PC-9 (cell line): ENCODE results near the gene SGO2. TPM values are rescaled to one million over a fixed set of nuclear protein-coding genes. Genes with fewer than 3 reads are reported as not detected.

Source experiments
- BruUV-seq: library from RNA; stranded (reverse); fragments of 400-500 nt; replicated peaks from 2 replicates; lab custom pipeline; 2021; lab: Mats Ljungman, UMichigan
- CTCF ChIA-PET: fragments of 300-600 bp; sonication (Branson Sonifier 250); formaldehyde crosslinking; loops from one replicate; lab custom pipeline; 2022; ENCODE audit warnings: antibody characterized with exemption; lab: Charles Lee
- POLR2A ChIA-PET: fragments of 300-600 bp; sonication (Branson Sonifier 250); formaldehyde crosslinking; loops from one replicate; lab custom pipeline; 2022; ENCODE audit warnings: antibody characterized with exemption; ENCODE audit not compliant: unreplicated experiment; lab: Charles Lee
- DNase-seq, 2 experiments: peaks; one replicate each; pipeline versions ENCODE4 v3.0.0 to v3.0.0-alpha.2; 2015 to 2022; ENCODE audit warnings: mixed read lengths in 1 of 2
- H2AFZ ChIP-seq: fragments of 200-600 bp; sonication (generic); 2 replicates; pipeline ENCODE4 v1.8.1; 2017; ENCODE audit warnings: antibody characterized with exemption
- H3F3A ChIP-seq: fragments of 200-600 bp; sonication (generic); 2 replicates; pipeline ENCODE4 v1.8.1; 2017; ENCODE audit warnings: antibody characterized with exemption, mild to moderate bottlenecking, low read depth; ENCODE audit not compliant: insufficient read depth
- H3K27ac ChIP-seq: fragments of 200-600 bp; sonication (generic); 2 replicates; pipeline ENCODE4 v1.6.1; 2016; ENCODE audit warnings: mixed run types
- H3K27me3 ChIP-seq: fragments of 200-600 bp; sonication (generic); 2 replicates; pipeline ENCODE4 v1.6.1; 2016; ENCODE audit warnings: low read depth, mixed run types; ENCODE audit not compliant: insufficient read depth
- H3K36me3 ChIP-seq: fragments of 200-600 bp; sonication (generic); 2 replicates; pipeline ENCODE4 v1.6.1; 2016; ENCODE audit warnings: low read depth, mixed run types
- H3K4me1 ChIP-seq: fragments of 200-600 bp; sonication (generic); replicated peaks from 2 replicates; pipeline ENCODE4 v1.6.1; 2016; ENCODE audit warnings: mixed run types; ENCODE audit not compliant: insufficient read depth
- H3K4me2 ChIP-seq: fragments of 200-600 bp; sonication (generic); 2 replicates; pipeline ENCODE4 v1.6.1; 2017; ENCODE audit warnings: mixed run types
- H3K4me3 ChIP-seq: fragments of 200-600 bp; sonication (generic); 2 replicates; pipeline ENCODE4 v1.6.1; 2016; ENCODE audit warnings: mixed run types
- H3K79me2 ChIP-seq: fragments of 200-600 bp; sonication (generic); 2 replicates; pipeline ENCODE4 v1.6.1; 2017; ENCODE audit warnings: low read depth, mixed run types
- H3K9me2 ChIP-seq: fragments of 200-600 bp; sonication (generic); 2 replicates; pipeline ENCODE4 v1.8.1; 2017; ENCODE audit warnings: mild to moderate bottlenecking; ENCODE audit not compliant: insufficient read depth
- H3K9me3 ChIP-seq: fragments of 200-600 bp; sonication (generic); 2 replicates; pipeline ENCODE4 v1.8.1; 2016; ENCODE audit warnings: low read depth; ENCODE audit not compliant: insufficient read depth
- H4K20me1 ChIP-seq: fragments of 200-600 bp; sonication (generic); 2 replicates; pipeline ENCODE4 v1.8.1; 2017; ENCODE audit not compliant: insufficient read depth
- CTCF ChIP-seq: fragments of 200-600 bp; sonication (generic); conservative IDR thresholded peaks from 2 replicates; pipeline ENCODE4 v1.6.1; 2017; ENCODE audit warnings: mixed run types, antibody characterized with exemption, mild to moderate bottlenecking, moderate library complexity
- EZH2 ChIP-seq: fragments of 200-600 bp; sonication (generic); IDR thresholded peaks from 2 replicates; pipeline ENCODE4 v1.8.0; 2017; ENCODE audit warnings: antibody characterized with exemption, low read depth
- intact Hi-C: fragments of 100-400 bp; cut with micrococcal nuclease; formaldehyde crosslinking; loops from one replicate; pipeline ENCODE4 v1.10.0; 2022; ENCODE audit not compliant: unreplicated experiment
- total RNA-seq: library from RNA; stranded (reverse); gene quantifications from 2 replicates; pipeline ENCODE4 v1.2.3, GENCODE V29; 2021

Gene SGO2
- total RNA-seq, 1 experiment from 2014 or later: 25.0 TPM

GRCh38 chr2:200586644-200586975, 60.6 kb downstream of the SGO2 start:
- POLR2A ChIA-PET: interaction anchor here (0.6 kb wide), 1 partner anchor 467 kb away, joined by 4 read pairs; no protein-coding TSS in a partner anchor
- Histone ChIP-seq H3K36me3 (no peaks in the 10 kb centered on the region), H3K79me2 (no peaks in the 10 kb centered on the region), H3K4me2 (no peak overlapping the region), H3K27me3 (no peaks in the 10 kb centered on the region), H3K4me1 (no peaks in the 10 kb centered on the region), H4K20me1 (no peaks in the 10 kb centered on the region), H3K9me2 (no peaks in the 10 kb centered on the region), H3K4me3 (no peak overlapping the region), H3F3A (no peaks in the 10 kb centered on the region), H2AFZ (no peak overlapping the region), H3K27ac (no peak overlapping the region), H3K9me3 (no peaks in the 10 kb centered on the region)
- intact Hi-C loops: no loop called here
- TF ChIP-seq EZH2 (no peak), CTCF (no peak)
- no peak for DNase-seq
- CTCF ChIA-PET: no interaction called here
- BruUV-seq: no TSS peak

GRCh38 chr2:200587007-200587616, 61.1 kb downstream of the SGO2 start:
- no peak overlapping the region for H3K4me2 ChIP-seq
- TSS peak; percentile 22 for BruUV-seq
- DNase-seq: no peak
- no peaks in the 10 kb centered on the region for H3K36me3 ChIP-seq
- H3K9me2 ChIP-seq: no peaks in the 10 kb centered on the region
- H3K9me3 ChIP-seq: no peaks in the 10 kb centered on the region
- no peaks in the 10 kb centered on the region for H4K20me1 ChIP-seq
- H3K27ac ChIP-seq: no peak overlapping the region
- no peaks in the 10 kb centered on the region for H3F3A ChIP-seq
- intact Hi-C loops: no loop called here
- no peak overlapping the region for H2AFZ ChIP-seq
- no peaks in the 10 kb centered on the region for H3K27me3 ChIP-seq
- H3K4me3 ChIP-seq: no peak overlapping the region
- ChIA-PET CTCF (no interaction called here), POLR2A (interaction anchor here (0.6 kb wide), 1 partner anchor 467 kb away, joined by 4 read pairs; no protein-coding TSS in a partner anchor)
- no peaks in the 10 kb centered on the region for H3K4me1 ChIP-seq
- H3K79me2 ChIP-seq: no peaks in the 10 kb centered on the region
- TF ChIP-seq CTCF (no peak), EZH2 (no peak)

- CTCF ChIA-PET: no interaction called here
- Histone ChIP-seq H2AFZ (no peak overlapping the region), H3K4me2 (no peak overlapping the region), H3K27me3 (no peaks in the 10 kb centered on the region), H3F3A (no peaks in the 10 kb centered on the region), H3K9me3 (no peaks in the 10 kb centered on the region), H3K27ac (no peak overlapping the region), H3K9me2 (no peaks in the 10 kb centered on the region), H4K20me1 (no peaks in the 10 kb centered on the region), H3K4me3 (no peak overlapping the region), H3K36me3 (no peaks in the 10 kb centered on the region), H3K79me2 (no peaks in the 10 kb centered on the region), H3K4me1 (no peaks in the 10 kb centered on the region)
- intact Hi-C loops: no loop called here
- BruUV-seq: no TSS peak
- no peak for DNase-seq
- POLR2A ChIA-PET: interaction anchor here (0.7 kb wide), 1 partner anchor 10 kb away, joined by 3 read pairs; no protein-coding TSS in a partner anchor
- TF ChIP-seq EZH2 (no peak), CTCF (no peak)
These were observed 62.2 kb downstream of the SGO2 start for GRCh38 chr2:200588076-200588678.
